CMK (cell line): ENCODE measurements around the gene USP47.
A peak's percentile ranks its signal among the peaks of the same experiment; 100 is the strongest.

Experiments
- DNase-seq: peaks from one replicate; pipeline ENCODE4 v3.0.0-alpha.2; 2010; ENCODE audit warnings: low read depth

USP47 gene

DNA sequence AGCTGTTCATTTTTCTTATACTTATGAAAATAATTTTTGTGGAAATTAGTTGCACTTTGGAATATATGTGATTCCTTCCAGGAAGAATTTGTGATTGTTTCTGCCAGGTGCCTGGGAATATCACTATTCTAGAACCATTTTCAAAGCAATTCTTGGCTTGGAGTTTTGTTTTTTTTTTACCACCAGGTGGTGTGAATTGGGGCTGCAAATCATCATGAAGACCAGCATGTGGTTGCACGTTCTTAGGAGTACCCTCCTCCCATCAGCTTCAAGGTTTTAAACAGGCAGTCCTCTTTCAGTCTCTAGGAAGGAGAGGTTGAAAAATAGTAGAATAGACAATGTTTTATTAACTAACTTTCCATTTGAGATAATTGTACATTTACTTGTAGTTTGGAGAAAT lies 25.9 kb downstream of the USP47 start:
- DNase-seq: no peak

GRCh38 chr11:11871991-11872401 lies 30.2 kb downstream of the USP47 start:
- DNase-seq: no peak

GRCh38 chr11:11876458-11876857 lies 34.7 kb downstream of the USP47 start:
- no peak for DNase-seq

GRCh38 chr11:11880179-11880578 lies 38.4 kb downstream of the USP47 start:
- DNase-seq: no peak

DNA sequence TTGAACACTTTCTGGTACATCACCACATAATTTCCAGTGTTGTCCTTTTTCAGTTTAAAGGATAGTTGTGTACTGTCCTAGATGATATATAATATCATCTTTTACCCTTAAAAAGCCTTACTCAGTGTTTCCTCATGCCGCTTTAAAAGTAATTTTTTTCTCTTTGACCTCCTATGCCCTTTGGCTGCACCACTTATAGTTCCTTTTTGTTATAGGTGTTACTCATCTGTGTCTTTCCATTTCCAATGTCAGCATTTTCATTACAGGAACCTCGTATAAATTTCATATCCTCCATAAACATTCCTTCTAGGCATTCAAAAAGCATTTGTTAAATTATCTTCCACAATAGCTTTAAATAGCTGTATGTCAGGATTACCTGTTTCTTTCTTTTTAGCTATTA lies 40.8 kb downstream of the USP47 start:
- no peak for DNase-seq

DNA sequence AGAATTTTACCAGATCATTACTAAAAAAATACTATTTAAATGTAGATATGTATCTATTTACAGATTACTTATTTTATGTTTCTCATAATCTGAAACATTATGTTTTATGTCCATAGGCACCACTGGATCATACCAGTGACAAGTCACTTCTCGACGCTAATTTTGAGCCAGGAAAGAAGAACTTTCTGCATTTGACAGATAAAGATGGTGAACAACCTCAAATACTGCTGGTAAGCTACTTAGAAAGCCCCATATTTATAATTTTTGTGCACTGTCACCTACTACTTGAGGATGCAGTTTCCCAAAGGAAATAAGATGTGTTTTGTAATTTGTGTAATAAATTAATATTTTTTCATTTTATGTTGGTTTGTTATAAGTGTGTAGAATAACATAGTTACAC lies 42.6 kb downstream of the USP47 start:
- no peak for DNase-seq

DNA sequence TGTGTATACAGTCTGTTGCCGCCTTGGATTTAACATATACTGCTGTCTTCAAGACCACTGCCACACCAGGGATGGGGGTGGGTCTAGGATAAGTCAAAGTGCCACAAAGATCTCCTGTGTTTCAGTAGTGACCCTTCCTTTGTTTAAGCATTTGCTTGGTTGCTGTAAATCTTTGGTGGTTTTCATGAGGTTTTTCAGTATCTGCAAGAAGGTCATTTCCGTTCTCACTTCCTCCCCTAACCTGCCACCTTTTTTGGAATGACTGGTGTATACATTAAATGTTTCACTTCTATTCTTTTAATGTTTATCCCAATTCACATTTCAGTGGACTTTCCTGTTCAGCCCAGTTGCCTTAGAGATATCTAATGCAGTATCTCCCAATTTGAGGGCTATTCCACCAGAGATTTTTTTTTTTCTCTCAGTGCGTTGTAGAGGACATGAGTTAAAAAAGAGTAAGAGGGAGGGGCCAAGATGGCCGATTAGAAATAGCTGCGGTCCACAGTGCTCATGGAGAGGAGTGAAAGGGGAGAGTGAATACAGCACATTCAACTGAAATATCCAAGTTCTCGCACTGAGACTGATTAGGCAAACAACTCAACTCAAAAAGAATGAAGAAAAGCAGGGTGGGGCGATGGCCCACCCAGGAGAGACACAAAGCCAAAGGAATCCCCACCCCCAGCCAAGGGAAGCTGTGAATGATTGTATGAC lies 43.2 kb downstream of the USP47 start:
- DNase-seq: no peak

GRCh38 chr11:11894486-11894885 lies 52.7 kb downstream of the USP47 start:
- DNase-seq: no peak

DNA sequence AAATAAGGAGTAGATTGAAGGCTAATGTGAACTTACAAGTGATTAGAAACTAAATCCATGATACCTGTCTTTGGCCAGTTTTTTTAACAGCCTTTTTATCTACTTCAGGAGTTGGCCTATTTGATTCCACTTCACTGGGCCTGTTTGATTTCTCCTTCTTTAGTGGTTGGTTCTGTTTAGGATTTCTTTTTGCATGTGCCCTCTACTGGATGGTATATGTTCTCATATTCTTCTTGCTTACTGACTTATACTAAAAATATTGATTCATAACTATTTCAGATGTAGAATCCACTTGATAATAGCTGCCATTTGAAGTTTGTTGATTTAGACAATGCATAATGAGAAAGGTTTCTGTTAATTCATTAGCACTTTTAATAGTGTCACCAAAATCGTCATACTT lies 53.9 kb downstream of the USP47 start:
- no peak for DNase-seq

GRCh38 chr11:11898648-11899047 lies 56.9 kb downstream of the USP47 start:
- no peak for DNase-seq

GRCh38 chr11:11899401-11899800 lies 57.6 kb downstream of the USP47 start:
- DNase-seq: no peak

- no peak for DNase-seq
Measured at GRCh38 chr11:11901929-11902328, 60.2 kb downstream of the USP47 start.

DNA sequence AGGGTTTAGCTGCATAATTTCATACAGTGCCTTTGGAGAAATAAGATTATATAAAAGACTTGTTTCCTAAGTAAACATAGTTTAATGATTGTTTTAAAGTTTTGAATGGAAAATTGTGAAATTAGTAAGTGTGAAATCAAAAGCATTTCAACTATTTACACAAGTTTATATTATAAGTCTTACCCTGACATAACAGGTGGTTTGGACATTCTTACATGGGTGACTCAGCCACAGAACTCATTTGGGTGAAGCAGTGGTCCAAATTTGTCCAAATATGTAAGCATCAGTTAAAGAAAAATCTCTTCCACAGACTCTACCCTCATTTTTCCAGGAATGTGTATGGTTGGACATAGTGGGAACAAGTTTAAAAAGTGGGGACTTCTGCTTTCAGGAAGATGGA lies 68.0 kb downstream of the USP47 start:
- no peak for DNase-seq

DNA sequence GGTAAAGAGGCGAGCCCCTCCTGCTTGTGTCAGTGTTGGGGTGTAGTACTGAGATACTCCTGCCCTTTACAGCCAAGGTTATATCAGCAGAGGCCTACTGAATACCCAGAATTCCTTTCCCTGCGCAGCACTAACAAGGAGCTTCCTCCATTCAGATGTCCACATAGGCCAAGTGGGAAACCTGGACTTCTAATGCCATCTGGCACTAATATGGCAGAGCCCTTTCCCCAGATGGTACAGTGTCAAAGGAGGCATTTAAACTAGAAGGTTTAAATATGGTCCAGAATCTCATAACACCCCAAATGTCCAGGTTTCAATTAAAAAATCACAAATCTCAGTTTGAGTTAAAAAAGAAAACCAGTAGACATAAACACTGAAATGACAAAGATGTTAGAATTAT lies 68.8 kb downstream of the USP47 start:
- DNase-seq: no peak

GRCh38 chr11:11913395-11913794 lies 71.6 kb downstream of the USP47 start:
- DNase-seq: no peak

DNA sequence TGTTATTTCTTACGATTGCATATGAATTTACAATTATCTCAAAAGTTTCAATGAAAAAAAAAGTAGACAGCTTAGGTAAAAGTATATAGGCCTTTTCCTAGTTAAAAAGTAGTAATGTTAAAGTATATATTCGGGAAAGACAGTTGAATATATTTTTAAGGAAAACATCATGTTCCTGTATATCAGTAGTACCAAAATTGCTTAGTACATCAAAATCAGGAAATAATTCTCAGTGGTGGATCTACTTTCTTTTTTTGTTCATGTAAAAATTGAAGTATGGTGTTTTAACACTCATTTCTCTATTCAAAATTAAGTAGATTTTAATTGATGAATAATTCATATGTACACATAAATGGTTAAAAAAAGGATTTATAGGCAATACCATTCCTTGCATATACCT lies 73.9 kb downstream of the USP47 start:
- no peak for DNase-seq

- DNase-seq: no peak
Measured at GRCh38 chr11:11916981-11917399, 75.2 kb downstream of the USP47 start.

DNA sequence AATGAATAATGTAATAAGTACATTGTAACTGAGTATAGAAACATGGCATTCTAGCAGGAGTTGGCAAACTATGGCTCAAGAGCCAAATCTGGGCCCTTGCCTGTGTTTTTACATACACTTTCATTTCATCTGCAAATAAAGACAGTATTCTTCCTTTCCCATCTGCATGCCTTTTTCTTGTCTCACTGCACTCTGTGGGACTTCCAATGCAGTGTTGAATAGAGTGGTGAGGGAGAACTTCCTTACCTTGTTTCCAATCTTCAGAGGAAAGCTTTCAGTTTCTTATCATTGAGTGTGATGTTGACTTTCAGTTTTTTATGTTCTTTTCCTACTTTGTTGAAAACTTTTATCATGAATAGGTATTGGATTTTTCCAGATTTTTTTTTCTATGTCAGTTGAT lies 82.1 kb downstream of the USP47 start:
- DNase-seq: no peak

- DNase-seq: no peak
Measured at GRCh38 chr11:11929920-11930319, 88.1 kb downstream of the USP47 start.

GRCh38 chr11:11931461-11932055 lies 89.8 kb downstream of the USP47 start:
- DNase-seq: peak; percentile 3

- no peak for DNase-seq
Measured at GRCh38 chr11:11935536-11935935, 93.8 kb downstream of the USP47 start.

GRCh38 chr11:11937433-11937832 lies 95.7 kb downstream of the USP47 start:
- DNase-seq: no peak

DNA sequence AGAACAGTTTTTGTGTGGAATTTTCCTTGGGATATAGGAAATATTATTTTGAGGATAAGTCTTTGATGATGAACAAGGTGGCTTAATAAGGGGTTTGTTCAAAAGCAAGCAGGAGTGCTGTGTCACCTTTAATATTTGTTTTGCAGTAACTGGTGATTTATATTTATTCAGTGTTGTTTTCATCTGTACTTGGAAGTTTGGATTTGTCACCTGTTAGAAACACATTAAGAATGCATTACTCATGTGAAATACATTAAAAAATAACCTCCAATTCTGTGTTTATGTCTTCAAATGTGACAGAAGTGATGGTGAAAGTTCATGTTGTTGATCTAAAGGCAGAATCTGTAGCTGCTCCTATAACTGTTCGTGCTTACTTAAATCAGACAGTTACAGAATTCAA lies 96.2 kb downstream of the USP47 start:
- DNase-seq: no peak

DNA sequence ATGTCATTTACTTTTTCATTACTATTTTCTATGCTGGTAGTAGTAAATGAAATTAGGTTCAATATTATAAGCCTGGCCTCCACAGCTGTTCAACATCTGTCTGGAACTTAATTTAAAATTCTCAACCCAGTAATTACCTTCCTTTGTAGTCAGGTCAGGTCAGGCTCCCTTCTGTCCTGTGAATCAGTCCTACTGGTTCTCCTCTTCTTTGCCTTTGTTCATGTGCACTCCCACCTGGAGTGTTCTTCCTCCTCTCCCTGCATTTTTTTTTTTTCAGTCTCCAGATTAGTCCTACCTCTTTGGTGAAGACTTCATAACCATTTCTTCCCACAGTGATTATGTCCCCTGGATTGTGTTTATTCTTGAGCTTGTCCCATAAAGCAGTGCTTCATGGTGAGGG lies 98.8 kb downstream of the USP47 start:
- no peak for DNase-seq
